ENCODE results near the gene EPN2. TPM values are rescaled to one million over a fixed set of nuclear protein-coding genes. Genes with fewer than 3 reads are reported as not detected.

EPN2 gene
- total RNA-seq, 4 donors from 2014 or later = 21.8 to 32.3 (median 24.7) TPM

GRCh38 chr17:19334331-19334730 lies 97.2 kb downstream of the EPN2 start:
- no peaks in the 10 kb centered on the region for H3K36me3 ChIP-seq
- H3K9me3 ChIP-seq = no peaks in the 10 kb centered on the region
- no peaks in the 10 kb centered on the region for H3K27me3 ChIP-seq
- WGBS, 2 donors = 74 to 91% methylated on average over 5 to 6 of the region's 6 CpGs
- H3K4me1 ChIP-seq = peaks cover 5 to 14% of the 10 kb centered on the region in 2 donors
- no peak for TF ChIP-seq POLR2A (IDR thresholded peaks at IDR 0.05)
- TF ChIP-seq, protein P1, sequence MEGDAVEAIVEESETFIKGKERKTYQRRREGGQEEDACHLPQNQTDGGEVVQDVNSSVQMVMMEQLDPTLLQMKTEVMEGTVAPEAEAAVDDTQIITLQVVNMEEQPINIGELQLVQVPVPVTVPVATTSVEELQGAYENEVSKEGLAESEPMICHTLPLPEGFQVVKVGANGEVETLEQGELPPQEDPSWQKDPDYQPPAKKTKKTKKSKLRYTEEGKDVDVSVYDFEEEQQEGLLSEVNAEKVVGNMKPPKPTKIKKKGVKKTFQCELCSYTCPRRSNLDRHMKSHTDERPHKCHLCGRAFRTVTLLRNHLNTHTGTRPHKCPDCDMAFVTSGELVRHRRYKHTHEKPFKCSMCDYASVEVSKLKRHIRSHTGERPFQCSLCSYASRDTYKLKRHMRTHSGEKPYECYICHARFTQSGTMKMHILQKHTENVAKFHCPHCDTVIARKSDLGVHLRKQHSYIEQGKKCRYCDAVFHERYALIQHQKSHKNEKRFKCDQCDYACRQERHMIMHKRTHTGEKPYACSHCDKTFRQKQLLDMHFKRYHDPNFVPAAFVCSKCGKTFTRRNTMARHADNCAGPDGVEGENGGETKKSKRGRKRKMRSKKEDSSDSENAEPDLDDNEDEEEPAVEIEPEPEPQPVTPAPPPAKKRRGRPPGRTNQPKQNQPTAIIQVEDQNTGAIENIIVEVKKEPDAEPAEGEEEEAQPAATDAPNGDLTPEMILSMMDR (IDR thresholded peaks at IDR 0.05) = no peak
- no peak overlapping the region for H3K4me3 ChIP-seq (replicated peaks in 1 of 3)
- no peak overlapping the region for H3K27ac ChIP-seq
- intact Hi-C loops (cut with DNase I) = no loop called here
- no peak for DNase-seq

DNA sequence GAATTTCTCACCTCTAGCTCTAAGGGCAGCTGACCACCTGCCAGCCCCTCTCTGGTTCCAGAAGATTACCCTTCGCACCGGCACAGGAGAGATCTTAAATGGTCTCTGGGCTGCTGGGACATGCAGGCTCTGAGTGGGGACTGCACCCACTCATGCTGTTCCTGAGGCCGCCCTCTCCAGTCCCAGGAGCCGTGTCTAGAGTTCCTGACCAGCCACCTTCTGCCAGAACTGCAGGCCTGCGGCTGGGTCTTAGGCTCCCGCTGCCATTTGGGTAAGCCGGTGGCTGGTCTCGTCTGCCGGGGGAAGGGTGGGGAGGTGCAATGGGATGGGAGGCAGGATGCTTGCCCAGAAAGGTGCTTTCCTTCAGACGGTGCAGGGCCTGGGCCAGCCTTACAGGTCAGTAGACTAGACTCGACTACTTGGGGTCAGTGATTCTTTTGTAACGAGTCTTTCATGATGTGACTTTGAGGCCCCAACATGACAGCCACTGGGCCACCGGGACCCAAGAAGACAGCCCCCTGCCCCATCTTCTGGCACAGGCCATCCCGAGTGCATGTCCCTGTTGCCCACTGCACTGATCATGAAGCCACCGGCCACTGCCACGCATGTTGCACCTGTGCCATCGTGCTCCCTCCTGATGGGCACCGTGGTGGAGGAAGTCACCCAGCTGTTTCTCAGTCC lies 98.9 kb downstream of the EPN2 start:
- intact Hi-C loops (cut with DNase I) = no loop called here
- H3K27ac ChIP-seq = no peak overlapping the region
- no peaks in the 10 kb centered on the region for H3K27me3 ChIP-seq
- no peaks in the 10 kb centered on the region for H3K9me3 ChIP-seq
- TF ChIP-seq, protein P1 (IDR thresholded peaks at IDR 0.05) = no peak
- no peak for TF ChIP-seq POLR2A (IDR thresholded peaks at IDR 0.05)
- peaks cover 5 to 11% of the 10 kb centered on the region in 2 donors for H3K4me1 ChIP-seq
- WGBS, 2 donors = 27 to 84% methylated on average over 3 to 12 of the region's 18 CpGs
- peak; percentile 57 to 70 for DNase-seq
- H3K4me3 ChIP-seq (replicated peaks in 1 of 3) = no peak overlapping the region
- H3K36me3 ChIP-seq = no peaks in the 10 kb centered on the region

- Histone ChIP-seq H3K4me3 (replicated peaks in 1 of 3) (no peak overlapping the region), H3K4me1 (peaks cover 5 to 11% of the 10 kb centered on the region in 2 donors), H3K27ac (no peak overlapping the region), H3K36me3 (no peaks in the 10 kb centered on the region), H3K9me3 (no peaks in the 10 kb centered on the region), H3K27me3 (no peaks in the 10 kb centered on the region)
- intact Hi-C loops (cut with DNase I) = no loop called here
- DNase-seq = no peak
- no peak for TF ChIP-seq POLR2A (IDR thresholded peaks at IDR 0.05)
- TF ChIP-seq, protein P1 (IDR thresholded peaks at IDR 0.05) = peak in 3 of 6 experiments; percentile 50 to 86 (median 52)
- 71 to 78% methylated on average over 17 to 20 of the region's 21 CpGs for WGBS, 2 donors
Measured at GRCh38 chr17:19336938-19337711, 100.0 kb downstream of the EPN2 start.

DNA sequence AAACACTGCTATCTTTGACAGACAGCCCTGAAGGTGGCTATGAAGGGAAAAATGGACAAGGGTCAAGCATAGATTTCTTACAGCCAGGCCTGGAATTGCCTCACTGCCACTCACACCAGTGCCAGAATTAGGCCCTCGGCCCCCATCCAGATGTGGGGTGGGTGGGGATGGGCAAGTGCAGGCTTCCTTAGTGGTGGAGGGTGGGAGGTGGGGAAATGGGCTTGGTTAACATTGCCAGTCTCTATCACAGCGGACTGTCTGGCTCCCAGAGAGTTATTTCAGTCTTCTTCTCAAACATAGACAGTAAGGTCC lies 100.5 kb downstream of the EPN2 start:
- intact Hi-C loops (cut with DNase I) = no loop called here
- no peaks in the 10 kb centered on the region for H3K27me3 ChIP-seq
- H3K9me3 ChIP-seq = no peaks in the 10 kb centered on the region
- H3K36me3 ChIP-seq = no peaks in the 10 kb centered on the region
- peak overlapping the region in 1 of 3 donors; percentile 39 for H3K27ac ChIP-seq
- H3K4me1 ChIP-seq = peaks cover 5 to 11% of the 10 kb centered on the region in 2 donors
- DNase-seq = no peak
- TF ChIP-seq POLR2A (IDR thresholded peaks at IDR 0.05) = no peak
- TF ChIP-seq, protein P1 (IDR thresholded peaks at IDR 0.05) = no peak
- no peak overlapping the region for H3K4me3 ChIP-seq (replicated peaks in 1 of 3)
- 75 to 85% methylated on average over 2 of the region's 2 CpGs for WGBS, 2 donors

Data from thyroid gland (tissue), 4 donors.